Measurements from ENCODE around the gene TREML4. TPM values are rescaled to one million over a fixed set of nuclear protein-coding genes. Genes with fewer than 3 reads are reported as not detected.

Gene TREML4
- total RNA-seq, 1 experiment from 2014 or later: not detected

GRCh38 chr6:41269716-41270115, 41.6 kb downstream of the TREML4 start:
- Histone ChIP-seq H3K9ac (ENCODE audit: low read length) (no peak overlapping the region), H3K9me2 (ENCODE audit: insufficient read depth) (no peaks in the 10 kb centered on the region), H3K79me2 (ENCODE audit: insufficient read depth, low read length) (no peaks in the 10 kb centered on the region), H3K4me2 (ENCODE audit: low read length) (no peak overlapping the region), H3K36me3 (ENCODE audit: control insufficient read depth in 1 of 2, insufficient read depth in 2 of 2, low read length in 2 of 2) (no peaks in the 10 kb centered on the region), H3K27ac (ENCODE audit: low read depth, low read length) (no peak overlapping the region), H3K4me3 (replicated peaks in 1 of 2; ENCODE audit: low read depth in 1 of 2, low read length in 2 of 2) (no peak overlapping the region), H2AFZ (ENCODE audit: low read depth, low read length, poor library complexity, severe bottlenecking) (no peak overlapping the region), H3K27me3 (ENCODE audit: insufficient read depth, low read length) (no peaks in the 10 kb centered on the region; the same call in 1 of the 2 replicates), H4K20me1 (ENCODE audit: insufficient read depth) (no peaks in the 10 kb centered on the region), H3K9me3 (ENCODE audit: control insufficient read depth in 1 of 2, insufficient read depth in 1 of 2, low read depth in 1 of 2, low read length in 2 of 2) (no peaks in the 10 kb centered on the region), H3K4me1 (ENCODE audit: control insufficient read depth in 1 of 2, insufficient read depth in 2 of 2, low read length in 2 of 2) (no peaks in the 10 kb centered on the region)
- POLR2A ChIA-PET: no interaction called here
- ATAC-seq: no peak
- intact Hi-C loops (cut with micrococcal nuclease): no loop called here
- BruUV-seq (replicated peaks): no TSS peak
- no peak for DNase-seq (ENCODE audit: low read depth, low spot score)
- CTCF ChIA-PET: interaction anchor here (0.9 kb wide), 1 partner anchor 9 kb away, joined by 3 read pairs; no protein-coding TSS in a partner anchor
- RAD21 ChIA-PET (ENCODE audit: low non-redundant PET in 1 of 2, low total read pairs in 2 of 2, uncharacterized antibody in 2 of 2, unreplicated experiment in 2 of 2): no interaction called here
- TF ChIP-seq ZFX (IDR thresholded peaks at IDR 0.05) (no peak), ZNF274 (IDR thresholded peaks at IDR 0.05; ENCODE audit: low read depth, low read length) (no peak), RAD21 (IDR thresholded peaks at IDR 0.05; ENCODE audit: low read depth) (no peak), ZBTB33 (IDR thresholded peaks at IDR 0.05; ENCODE audit: extremely low read depth, insufficient replicate concordance, low read length) (no peak), EZH2phosphoT487 (IDR thresholded peaks at IDR 0.05; ENCODE audit: borderline replicate concordance) (no peak), JUND (IDR thresholded peaks at IDR 0.05) (no peak), SIN3A (IDR thresholded peaks at IDR 0.05; ENCODE audit: low read depth) (no peak), EGR1 (IDR thresholded peaks at IDR 0.05; ENCODE audit: low read depth) (no peak), SRF (IDR thresholded peaks at IDR 0.05; ENCODE audit: low read depth) (no peak), ELF1 (IDR thresholded peaks at IDR 0.05; ENCODE audit: borderline replicate concordance, low read depth) (no peak), CTCF (IDR thresholded peaks at IDR 0.05 in 2 of 3, conservative IDR thresholded peaks at IDR 0.05 in 1 of 3; ENCODE audit: borderline replicate concordance in 1 of 3, insufficient read depth in 1 of 3, low read depth in 2 of 3, low read length in 2 of 3) (no peak), POLR2AphosphoS5 (IDR thresholded peaks at IDR 0.05; ENCODE audit: low read depth, low read length) (no peak)
- TF ChIP-seq, protein P1, sequence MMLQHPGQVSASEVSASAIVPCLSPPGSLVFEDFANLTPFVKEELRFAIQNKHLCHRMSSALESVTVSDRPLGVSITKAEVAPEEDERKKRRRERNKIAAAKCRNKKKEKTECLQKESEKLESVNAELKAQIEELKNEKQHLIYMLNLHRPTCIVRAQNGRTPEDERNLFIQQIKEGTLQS (IDR thresholded peaks at IDR 0.05): no peak
- TF ChIP-seq, protein P2, sequence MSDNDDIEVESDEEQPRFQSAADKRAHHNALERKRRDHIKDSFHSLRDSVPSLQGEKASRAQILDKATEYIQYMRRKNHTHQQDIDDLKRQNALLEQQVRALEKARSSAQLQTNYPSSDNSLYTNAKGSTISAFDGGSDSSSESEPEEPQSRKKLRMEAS (IDR thresholded peaks at IDR 0.05): no peak
- TF ChIP-seq, protein P3, sequence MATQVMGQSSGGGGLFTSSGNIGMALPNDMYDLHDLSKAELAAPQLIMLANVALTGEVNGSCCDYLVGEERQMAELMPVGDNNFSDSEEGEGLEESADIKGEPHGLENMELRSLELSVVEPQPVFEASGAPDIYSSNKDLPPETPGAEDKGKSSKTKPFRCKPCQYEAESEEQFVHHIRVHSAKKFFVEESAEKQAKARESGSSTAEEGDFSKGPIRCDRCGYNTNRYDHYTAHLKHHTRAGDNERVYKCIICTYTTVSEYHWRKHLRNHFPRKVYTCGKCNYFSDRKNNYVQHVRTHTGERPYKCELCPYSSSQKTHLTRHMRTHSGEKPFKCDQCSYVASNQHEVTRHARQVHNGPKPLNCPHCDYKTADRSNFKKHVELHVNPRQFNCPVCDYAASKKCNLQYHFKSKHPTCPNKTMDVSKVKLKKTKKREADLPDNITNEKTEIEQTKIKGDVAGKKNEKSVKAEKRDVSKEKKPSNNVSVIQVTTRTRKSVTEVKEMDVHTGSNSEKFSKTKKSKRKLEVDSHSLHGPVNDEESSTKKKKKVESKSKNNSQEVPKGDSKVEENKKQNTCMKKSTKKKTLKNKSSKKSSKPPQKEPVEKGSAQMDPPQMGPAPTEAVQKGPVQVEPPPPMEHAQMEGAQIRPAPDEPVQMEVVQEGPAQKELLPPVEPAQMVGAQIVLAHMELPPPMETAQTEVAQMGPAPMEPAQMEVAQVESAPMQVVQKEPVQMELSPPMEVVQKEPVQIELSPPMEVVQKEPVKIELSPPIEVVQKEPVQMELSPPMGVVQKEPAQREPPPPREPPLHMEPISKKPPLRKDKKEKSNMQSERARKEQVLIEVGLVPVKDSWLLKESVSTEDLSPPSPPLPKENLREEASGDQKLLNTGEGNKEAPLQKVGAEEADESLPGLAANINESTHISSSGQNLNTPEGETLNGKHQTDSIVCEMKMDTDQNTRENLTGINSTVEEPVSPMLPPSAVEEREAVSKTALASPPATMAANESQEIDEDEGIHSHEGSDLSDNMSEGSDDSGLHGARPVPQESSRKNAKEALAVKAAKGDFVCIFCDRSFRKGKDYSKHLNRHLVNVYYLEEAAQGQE (IDR thresholded peaks at IDR 0.05; ENCODE audit: low read depth): no peak
